Endodermal cell (in vitro differentiated cells): ENCODE results near the gene SCARF2. TPM values are rescaled to one million over a fixed set of nuclear protein-coding genes. Genes with fewer than 3 reads are reported as not detected.

ENCODE experiments used
- DNase-seq: peaks from one replicate; pipeline ENCODE4 v3.0.0-alpha.2; 2017
- H3K27ac ChIP-seq: 2 replicates; pipeline ENCODE4 v1.5.1; 2013; ENCODE audit warnings: mild to moderate bottlenecking, low read depth, low read length, moderate library complexity
- H3K27me3 ChIP-seq: 2 replicates; pipeline ENCODE4 v1.6.1; 2013; ENCODE audit warnings: mild to moderate bottlenecking, low read length, moderate library complexity; ENCODE audit not compliant: insufficient read depth, control insufficient read depth, poor library complexity, severe bottlenecking
- H3K36me3 ChIP-seq: 2 replicates; pipeline ENCODE4 v1.7.0; 2013; ENCODE audit warnings: mild to moderate bottlenecking, low read length, moderate library complexity; ENCODE audit not compliant: control insufficient read depth, insufficient read depth
- H3K4me1 ChIP-seq: one replicate; pipeline ENCODE4 v1.7.0; 2013; ENCODE audit warnings: low read length; ENCODE audit not compliant: control insufficient read depth, insufficient read depth
- H3K4me3 ChIP-seq: 2 replicates; pipeline ENCODE4 v1.5.1; 2013; ENCODE audit warnings: mild to moderate bottlenecking, low read length, moderate library complexity
- H3K9ac ChIP-seq: 2 replicates; pipeline ENCODE4 v1.6.1; 2013; ENCODE audit warnings: mild to moderate bottlenecking, low read length, moderate library complexity; ENCODE audit not compliant: poor library complexity, severe bottlenecking; ENCODE audit errors: extremely low read depth
- H3K9me3 ChIP-seq: 2 replicates; pipeline ENCODE4 v1.6.1; 2013; ENCODE audit warnings: mild to moderate bottlenecking, low read length, moderate library complexity; ENCODE audit not compliant: control insufficient read depth
- H3K27ac Mint-ChIP-seq: 2 replicates; pipeline ENCODE4 v1.8.0; 2020; ENCODE audit warnings: mixed read lengths
- H3K27me3 Mint-ChIP-seq: 2 replicates; pipeline ENCODE4 v1.8.0; 2021; ENCODE audit warnings: mild to moderate bottlenecking, mixed read lengths; ENCODE audit not compliant: insufficient read depth
- H3K36me3 Mint-ChIP-seq: 2 replicates; pipeline ENCODE4 v1.8.0; 2020; ENCODE audit warnings: low read depth, mixed read lengths
- H3K4me1 Mint-ChIP-seq: 2 replicates; pipeline ENCODE4 v1.8.0; 2020; ENCODE audit warnings: mixed read lengths
- H3K4me3 Mint-ChIP-seq: 2 replicates; pipeline ENCODE4 v1.8.0; 2020; ENCODE audit warnings: mild to moderate bottlenecking, moderate library complexity, mixed read lengths
- H3K9me3 Mint-ChIP-seq: 2 replicates; pipeline ENCODE4 v1.8.0; 2020; ENCODE audit warnings: mild to moderate bottlenecking, mixed read lengths
- WGBS, 2 experiments: methylation state at CpG; one replicate each; pipeline versions ENCODE4 v1.1.5 to v1.1.7; 2013; ENCODE audit warnings: missing lambda C conversion rate in 2 of 2, mixed read lengths in 1 of 2; ENCODE audit not compliant: insufficient coverage in 1 of 2, insufficient read length in 1 of 2; 5-methylcytosine and 5-hydroxymethylcytosine counted together
- total RNA-seq, 2 donors: library from RNA; stranded (reverse); fragmentation: NEBNext Ultra II Directional in 1 of 2; extraction: Animal tissue kit (Norgen Biotek cat#: 25700) in 1 of 2; gene quantifications; 2 replicates in 1 of 2; 3 replicates in 1 of 2; pipeline ENCODE4 v1.2.1, GENCODE V29; 2021
- TF ChIP-seq, protein P1 (sequence below): fragments of 200-600 bp; sonication (generic); conservative IDR thresholded peaks from 2 replicates; pipeline ENCODE4 v1.5.0; 2021; ENCODE audit warnings: antibody characterized with exemption, mild to moderate bottlenecking

The SCARF2 gene
- total RNA-seq, 2 donors from 2014 or later, result 19.8 to 20.3 TPM

GRCh38 chr22:20469110-20469868 lies 31.7 kb upstream of the SCARF2 start:
- Mint-ChIP-seq H3K27me3 (no peaks in the 10 kb centered on the region), H3K4me1 (no peaks in the 10 kb centered on the region), H3K36me3 (peaks cover 19% of the 10 kb centered on the region), H3K9me3 (no peaks in the 10 kb centered on the region), H3K27ac (no peak overlapping the region), H3K4me3 (no peak overlapping the region)
- H3K27ac ChIP-seq, result no peak overlapping the region
- no peaks in the 10 kb centered on the region for H3K9me3 ChIP-seq
- TF ChIP-seq, protein P1, sequence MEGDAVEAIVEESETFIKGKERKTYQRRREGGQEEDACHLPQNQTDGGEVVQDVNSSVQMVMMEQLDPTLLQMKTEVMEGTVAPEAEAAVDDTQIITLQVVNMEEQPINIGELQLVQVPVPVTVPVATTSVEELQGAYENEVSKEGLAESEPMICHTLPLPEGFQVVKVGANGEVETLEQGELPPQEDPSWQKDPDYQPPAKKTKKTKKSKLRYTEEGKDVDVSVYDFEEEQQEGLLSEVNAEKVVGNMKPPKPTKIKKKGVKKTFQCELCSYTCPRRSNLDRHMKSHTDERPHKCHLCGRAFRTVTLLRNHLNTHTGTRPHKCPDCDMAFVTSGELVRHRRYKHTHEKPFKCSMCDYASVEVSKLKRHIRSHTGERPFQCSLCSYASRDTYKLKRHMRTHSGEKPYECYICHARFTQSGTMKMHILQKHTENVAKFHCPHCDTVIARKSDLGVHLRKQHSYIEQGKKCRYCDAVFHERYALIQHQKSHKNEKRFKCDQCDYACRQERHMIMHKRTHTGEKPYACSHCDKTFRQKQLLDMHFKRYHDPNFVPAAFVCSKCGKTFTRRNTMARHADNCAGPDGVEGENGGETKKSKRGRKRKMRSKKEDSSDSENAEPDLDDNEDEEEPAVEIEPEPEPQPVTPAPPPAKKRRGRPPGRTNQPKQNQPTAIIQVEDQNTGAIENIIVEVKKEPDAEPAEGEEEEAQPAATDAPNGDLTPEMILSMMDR, result no peak
- no peak overlapping the region for H3K9ac ChIP-seq
- H3K4me1 ChIP-seq, result no peaks in the 10 kb centered on the region
- DNase-seq, result no peak
- peaks cover 8% of the 10 kb centered on the region for H3K36me3 ChIP-seq
- no peak overlapping the region for H3K4me3 ChIP-seq
- H3K27me3 ChIP-seq, result no peaks in the 10 kb centered on the region
- 90 to 96% methylated on average over 6 of the region's 6 CpGs for WGBS, 2 experiments

DNA sequence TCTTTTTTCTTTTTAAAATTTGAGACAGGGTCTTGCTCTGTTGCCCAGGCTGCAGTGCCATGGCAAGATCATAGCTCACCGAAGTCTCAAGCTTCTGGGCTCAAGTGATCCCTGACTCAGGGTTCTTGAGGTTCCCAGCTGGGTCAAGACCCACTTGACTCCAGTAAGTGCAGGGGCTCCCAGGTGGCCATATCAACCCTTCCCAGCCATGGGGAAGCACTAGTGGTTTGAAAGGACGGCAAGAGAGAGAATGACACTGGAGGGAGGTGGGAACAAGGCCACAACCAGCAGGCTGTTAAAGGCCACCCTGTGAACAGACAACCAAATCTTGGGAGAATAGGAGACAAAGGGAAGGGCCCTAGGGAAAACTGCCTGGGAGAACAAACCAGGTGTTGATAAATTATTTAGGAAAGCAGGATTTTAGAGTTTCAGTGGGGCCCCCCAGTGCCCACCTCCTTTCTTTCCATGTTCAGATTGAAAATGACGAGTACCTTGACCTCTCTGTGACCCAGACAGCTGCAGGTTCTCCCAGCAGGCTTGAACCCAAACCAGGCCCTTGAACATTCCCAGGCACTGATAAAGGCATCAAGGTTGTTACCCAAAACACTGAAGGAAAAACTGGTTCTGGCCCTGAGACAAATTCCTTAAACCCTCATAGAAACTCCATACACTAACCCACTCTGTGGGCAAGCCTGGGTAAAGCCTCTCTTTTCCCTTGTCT lies 29.2 kb upstream of the SCARF2 start:
- Histone ChIP-seq H3K36me3 (peaks cover 18% of the 10 kb centered on the region), H3K9me3 (no peaks in the 10 kb centered on the region), H3K9ac (no peak overlapping the region), H3K27me3 (no peaks in the 10 kb centered on the region), H3K4me3 (no peak overlapping the region), H3K27ac (no peak overlapping the region), H3K4me1 (no peaks in the 10 kb centered on the region)
- Mint-ChIP-seq H3K27me3 (no peaks in the 10 kb centered on the region), H3K36me3 (peaks cover 23% of the 10 kb centered on the region), H3K27ac (no peak overlapping the region), H3K4me1 (no peaks in the 10 kb centered on the region), H3K4me3 (no peak overlapping the region), H3K9me3 (no peaks in the 10 kb centered on the region)
- WGBS, 2 experiments, result 85 to 86% methylated on average over 3 of the region's 3 CpGs
- TF ChIP-seq, protein P1, result no peak
- no peak for DNase-seq

DNA sequence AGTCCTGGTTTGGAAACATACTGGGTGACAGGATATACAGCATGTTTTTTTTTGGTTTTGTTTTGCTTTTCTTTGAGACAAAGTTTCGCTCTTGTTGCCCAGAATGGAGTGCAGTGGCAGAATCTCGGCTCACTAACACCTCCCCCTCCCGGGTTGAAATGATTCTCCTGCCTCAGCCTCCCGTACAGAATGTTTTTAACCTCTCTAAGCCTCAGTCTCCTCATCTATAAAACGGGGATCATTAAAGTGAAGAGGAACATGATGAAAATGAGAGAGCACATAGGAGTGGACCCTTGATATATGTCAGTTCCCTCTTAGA lies 28.1 kb upstream of the SCARF2 start:
- no peak for DNase-seq
- H3K27me3 ChIP-seq, result no peaks in the 10 kb centered on the region
- Mint-ChIP-seq H3K27ac (no peak overlapping the region), H3K27me3 (no peaks in the 10 kb centered on the region), H3K9me3 (no peaks in the 10 kb centered on the region), H3K4me1 (no peaks in the 10 kb centered on the region), H3K4me3 (no peak overlapping the region), H3K36me3 (peaks cover 17% of the 10 kb centered on the region)
- H3K36me3 ChIP-seq, result peaks cover 13% of the 10 kb centered on the region
- H3K9ac ChIP-seq, result no peak overlapping the region
- H3K4me1 ChIP-seq, result no peaks in the 10 kb centered on the region
- H3K4me3 ChIP-seq, result no peak overlapping the region
- 82 to 97% methylated on average over 2 to 5 of the region's 5 CpGs for whole genome bisulfite sequencing, 2 experiments
- H3K27ac ChIP-seq, result no peak overlapping the region
- no peaks in the 10 kb centered on the region for H3K9me3 ChIP-seq
- TF ChIP-seq, protein P1, result no peak
